Lower leg skin (tissue), 4 donors: Measurements from ENCODE around the gene ENTPD6. TPM values are rescaled to one million over a fixed set of nuclear protein-coding genes. Genes with fewer than 3 reads are reported as not detected.

Experiments used
- DNase-seq, 2 donors: peaks; one replicate each; pipeline ENCODE4 v3.0.0-alpha.2; 2019; ENCODE audit warnings: low spot score in 2 of 2
- H3K4me3 ChIP-seq: fragments of 200-600 bp; sonication (generic); 2 replicates; pipeline ENCODE4 v1.5.1; 2017; ENCODE audit warnings: mild to moderate bottlenecking, low read depth; ENCODE audit not compliant: poor library complexity, severe bottlenecking
- CTCF ChIP-seq, 3 donors: fragments of 450-650 bp; IDR thresholded peaks; one replicate each; pipeline ENCODE4 v1.5.1; 2016; ENCODE audit warnings: antibody characterized with exemption in 3 of 3, mild to moderate bottlenecking in 3 of 3, moderate library complexity in 2 of 3
- POLR2A ChIP-seq, 2 donors: fragments of 450-650 bp; IDR thresholded peaks; one replicate each; pipeline ENCODE4 v1.6.1; 2016 to 2017; ENCODE audit warnings: antibody characterized with exemption in 2 of 2, mild to moderate bottlenecking in 1 of 2, moderate library complexity in 1 of 2
- WGBS, 2 donors: methylation state at CpG; one replicate each; pipeline ENCODE4 v1.1.5; 2018; 5-methylcytosine and 5-hydroxymethylcytosine counted together
- intact Hi-C: fragments of 100-400 bp; cut with DNase I; formaldehyde crosslinking; loops from one replicate; pipeline ENCODE4 v1.15.0; 2023; ENCODE audit warnings: low total_unique reads
- total RNA-seq, 4 donors: library from RNA; depleted of rRNA; stranded (reverse); fragments of >200 nt; gene quantifications; one replicate each; pipeline ENCODE4 v1.1.0, GENCODE V29; 2016

Gene ENTPD6
- total RNA-seq, 4 donors from 2014 or later, result 37.5 to 59.7 (median 43.0) TPM

GRCh38 chr20:25173321-25173720 lies 22.2 kb upstream of the ENTPD6 start:
- TF ChIP-seq POLR2A (IDR thresholded peaks at IDR 0.05) (no peak), CTCF (IDR thresholded peaks at IDR 0.05) (no peak)
- no peak overlapping the region for H3K4me3 ChIP-seq
- no peak for DNase-seq
- 44 to 57% methylated on average over 2 of the region's 2 CpGs for WGBS, 2 donors
- intact Hi-C loops, result no loop called here

- TF ChIP-seq POLR2A (IDR thresholded peaks at IDR 0.05) (no peak), CTCF (IDR thresholded peaks at IDR 0.05) (no peak)
- DNase-seq, result no peak
- H3K4me3 ChIP-seq, result no peak overlapping the region
- intact Hi-C loops, result no loop called here
Measured at GRCh38 chr20:25173886-25174308, 21.6 kb upstream of the ENTPD6 start.

GRCh38 chr20:25176184-25176583 lies 19.3 kb upstream of the ENTPD6 start:
- intact Hi-C loops, result no loop called here
- H3K4me3 ChIP-seq, result no peak overlapping the region
- TF ChIP-seq POLR2A (IDR thresholded peaks at IDR 0.05) (no peak), CTCF (IDR thresholded peaks at IDR 0.05) (no peak)
- no peak for DNase-seq
- 51 to 84% methylated on average over 3 of the region's 3 CpGs for WGBS, 2 donors

GRCh38 chr20:25177890-25178321 lies 17.6 kb upstream of the ENTPD6 start:
- no peak for TF ChIP-seq CTCF (IDR thresholded peaks at IDR 0.05)
- no peak for TF ChIP-seq POLR2A (IDR thresholded peaks at IDR 0.05)
- H3K4me3 ChIP-seq, result no peak overlapping the region
- 50 to 58% methylated on average over 2 of the region's 2 CpGs for WGBS, 2 donors
- intact Hi-C loops, result no loop called here
- no peak for DNase-seq

- intact Hi-C loops, result no loop called here
- H3K4me3 ChIP-seq, result no peak overlapping the region
- peak in 1 of 2 donors; percentile 38 for DNase-seq
- TF ChIP-seq POLR2A (IDR thresholded peaks at IDR 0.05) (no peak), CTCF (IDR thresholded peaks at IDR 0.05) (no peak)
- 30 to 35% methylated on average over 7 of the region's 7 CpGs for WGBS, 2 donors
Measured at GRCh38 chr20:25178563-25179438, 16.7 kb upstream of the ENTPD6 start.
